HAP-1 (cell line): ENCODE measurements around the gene PRKCB.

Experiments used
- DNase-seq, 2 experiments: peaks; one replicate each; pipeline ENCODE4 v3.0.0-alpha.2; 2016 to 2020; ENCODE audit warnings: low spot score in 2 of 2
- H3K27me3 ChIP-seq: fragments of 250-450 bp; sonication (Bioruptor Pico); 2 replicates; pipeline ENCODE4 v1.5.1; 2020; ENCODE audit warnings: low read depth, mild to moderate bottlenecking, moderate library complexity
- H3K36me3 ChIP-seq: fragments of 250-450 bp; sonication (Bioruptor Pico); replicated peaks from 2 replicates; pipeline ENCODE4 v1.5.1; 2020; ENCODE audit warnings: mild to moderate bottlenecking
- H3K4me1 ChIP-seq: fragments of 250-450 bp; sonication (Bioruptor Pico); 2 replicates; pipeline ENCODE4 v1.5.1; 2020; ENCODE audit warnings: mild to moderate bottlenecking
- H3K4me3 ChIP-seq: fragments of 250-450 bp; sonication (Bioruptor Pico); 2 replicates; pipeline ENCODE4 v1.5.1; 2020; ENCODE audit warnings: mild to moderate bottlenecking, moderate library complexity
- H3K9me3 ChIP-seq: fragments of 250-450 bp; sonication (Bioruptor Pico); 2 replicates; pipeline ENCODE4 v1.5.1; 2020; ENCODE audit warnings: mild to moderate bottlenecking, moderate library complexity
- in situ Hi-C: fragments of 300-500 bp; cut with MboI; formaldehyde crosslinking; loops from 3 replicates; pipeline ENCODE4 v1.14.3; 2020; ENCODE audit warnings: low sequenced_read_pairs, inconsistent platforms, mixed read lengths

Gene PRKCB

GRCh38 chr16:23952971-23953300, 117.2 kb downstream of the PRKCB start:
- no peaks in the 10 kb centered on the region for H3K36me3 ChIP-seq
- DNase-seq: no peak
- H3K9me3 ChIP-seq: no peaks in the 10 kb centered on the region
- no peak overlapping the region for H3K4me3 ChIP-seq
- no peaks in the 10 kb centered on the region for H3K27me3 ChIP-seq
- no peaks in the 10 kb centered on the region for H3K4me1 ChIP-seq
- in situ Hi-C loops: no loop called here

DNA sequence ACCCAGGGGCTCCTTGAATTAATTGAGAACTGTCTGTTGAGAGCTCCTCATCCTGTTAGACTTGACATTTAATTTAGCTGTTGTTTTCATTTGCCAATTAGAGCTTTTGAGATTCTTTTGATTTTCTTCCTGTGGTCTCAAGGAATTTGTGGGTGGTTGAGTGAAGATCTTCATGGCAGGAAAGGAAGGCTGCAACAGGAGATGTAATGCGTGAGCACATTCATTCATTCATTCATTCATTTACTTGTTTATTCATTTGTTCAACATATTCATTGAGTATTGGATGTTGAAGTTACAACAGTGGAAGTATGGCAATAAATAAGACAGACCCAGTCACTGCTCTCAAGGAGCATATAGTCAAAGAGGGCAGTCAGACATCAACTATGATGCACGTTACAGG, 117.7 kb downstream of the PRKCB start:
- no peak for DNase-seq
- Histone ChIP-seq H3K27me3 (no peaks in the 10 kb centered on the region), H3K4me1 (no peaks in the 10 kb centered on the region), H3K4me3 (no peak overlapping the region), H3K36me3 (no peaks in the 10 kb centered on the region), H3K9me3 (no peaks in the 10 kb centered on the region)
- in situ Hi-C loops: no loop called here

DNA sequence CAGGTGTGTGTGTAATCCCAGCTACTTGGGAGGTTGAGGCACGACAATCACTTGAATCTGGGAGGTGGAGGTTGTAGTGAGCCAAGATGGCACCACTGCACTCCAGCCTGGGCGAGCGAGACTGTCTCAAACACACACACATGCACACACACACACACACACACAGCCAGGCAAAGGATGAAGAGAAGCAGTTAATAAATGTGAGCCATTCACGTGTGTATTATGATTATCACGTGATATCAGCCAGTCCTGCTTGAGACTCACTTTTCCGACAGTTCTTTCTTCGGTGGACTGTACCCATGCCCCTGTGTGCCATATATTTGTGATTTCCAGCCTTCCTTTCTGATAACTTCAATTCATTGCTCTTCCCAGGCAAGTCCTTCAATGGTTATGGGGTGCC, 119.3 kb downstream of the PRKCB start:
- no peaks in the 10 kb centered on the region for H3K36me3 ChIP-seq
- in situ Hi-C loops: no loop called here
- no peaks in the 10 kb centered on the region for H3K4me1 ChIP-seq
- H3K4me3 ChIP-seq: no peak overlapping the region
- no peaks in the 10 kb centered on the region for H3K9me3 ChIP-seq
- no peaks in the 10 kb centered on the region for H3K27me3 ChIP-seq
- no peak for DNase-seq

DNA sequence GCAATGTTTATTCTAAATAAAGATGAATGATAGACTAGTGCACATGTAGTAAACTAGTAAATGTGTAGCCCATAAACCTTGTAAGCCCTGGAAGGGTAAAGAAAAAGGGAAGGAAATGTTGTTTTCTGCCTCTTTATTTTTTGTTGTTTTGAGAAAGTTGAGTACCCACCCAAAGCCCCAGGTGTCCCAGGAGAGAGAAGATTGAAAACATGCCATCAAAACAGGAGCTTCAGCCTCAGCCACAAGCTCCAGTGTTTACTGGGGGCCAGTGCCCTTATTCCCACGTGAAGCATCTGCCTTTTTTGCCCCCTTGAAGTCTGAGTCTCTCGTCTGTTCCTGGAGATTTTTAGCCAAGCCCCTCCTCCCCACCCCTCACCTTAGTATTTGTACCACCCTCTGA, 121.5 kb downstream of the PRKCB start:
- Histone ChIP-seq H3K4me3 (no peak overlapping the region), H3K36me3 (no peaks in the 10 kb centered on the region), H3K9me3 (no peaks in the 10 kb centered on the region), H3K4me1 (no peaks in the 10 kb centered on the region), H3K27me3 (no peaks in the 10 kb centered on the region)
- in situ Hi-C loops: no loop called here
- no peak for DNase-seq

DNA sequence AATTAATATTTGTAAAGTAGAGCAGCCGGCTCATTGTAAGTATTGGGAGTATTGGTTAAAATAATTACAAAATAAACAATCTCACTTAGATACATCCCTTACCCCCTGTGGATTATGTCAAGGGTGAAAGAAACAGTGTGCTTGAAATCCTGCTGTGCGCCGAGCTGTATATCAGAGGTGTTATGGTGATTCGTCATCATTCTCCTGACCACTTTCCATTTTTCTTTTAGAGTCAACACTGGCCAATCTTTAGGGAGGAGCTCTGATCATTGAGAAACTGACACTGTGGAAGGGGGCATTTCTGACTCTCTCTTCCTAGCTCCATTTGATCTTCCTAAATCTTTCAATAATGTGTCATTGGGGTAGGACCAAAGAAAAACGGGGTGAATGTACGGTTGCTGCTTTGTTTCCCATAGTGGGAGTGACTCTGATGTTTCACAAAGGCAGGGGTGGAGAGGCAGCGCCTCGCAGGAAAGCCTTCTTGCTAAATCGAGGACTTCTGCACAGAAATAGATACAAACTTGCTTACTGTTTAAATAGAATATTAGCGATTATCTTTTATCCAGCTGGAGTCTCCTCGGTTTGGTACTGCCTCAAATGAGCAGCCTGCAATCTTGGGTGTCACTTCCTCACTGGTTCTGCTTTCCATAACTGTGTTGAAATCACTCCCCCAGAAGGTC, 123.4 kb downstream of the PRKCB start:
- DNase-seq: no peak
- no peaks in the 10 kb centered on the region for H3K36me3 ChIP-seq
- H3K4me1 ChIP-seq: no peaks in the 10 kb centered on the region
- in situ Hi-C loops: no loop called here
- no peaks in the 10 kb centered on the region for H3K27me3 ChIP-seq
- no peak overlapping the region for H3K4me3 ChIP-seq
- no peaks in the 10 kb centered on the region for H3K9me3 ChIP-seq

- H3K36me3 ChIP-seq: no peaks in the 10 kb centered on the region
- no peaks in the 10 kb centered on the region for H3K27me3 ChIP-seq
- in situ Hi-C loops: no loop called here
- H3K9me3 ChIP-seq: no peaks in the 10 kb centered on the region
- H3K4me3 ChIP-seq: no peak overlapping the region
- DNase-seq: no peak
- H3K4me1 ChIP-seq: no peaks in the 10 kb centered on the region
These were observed 123.9 kb downstream of the PRKCB start for GRCh38 chr16:23959752-23960072.

DNA sequence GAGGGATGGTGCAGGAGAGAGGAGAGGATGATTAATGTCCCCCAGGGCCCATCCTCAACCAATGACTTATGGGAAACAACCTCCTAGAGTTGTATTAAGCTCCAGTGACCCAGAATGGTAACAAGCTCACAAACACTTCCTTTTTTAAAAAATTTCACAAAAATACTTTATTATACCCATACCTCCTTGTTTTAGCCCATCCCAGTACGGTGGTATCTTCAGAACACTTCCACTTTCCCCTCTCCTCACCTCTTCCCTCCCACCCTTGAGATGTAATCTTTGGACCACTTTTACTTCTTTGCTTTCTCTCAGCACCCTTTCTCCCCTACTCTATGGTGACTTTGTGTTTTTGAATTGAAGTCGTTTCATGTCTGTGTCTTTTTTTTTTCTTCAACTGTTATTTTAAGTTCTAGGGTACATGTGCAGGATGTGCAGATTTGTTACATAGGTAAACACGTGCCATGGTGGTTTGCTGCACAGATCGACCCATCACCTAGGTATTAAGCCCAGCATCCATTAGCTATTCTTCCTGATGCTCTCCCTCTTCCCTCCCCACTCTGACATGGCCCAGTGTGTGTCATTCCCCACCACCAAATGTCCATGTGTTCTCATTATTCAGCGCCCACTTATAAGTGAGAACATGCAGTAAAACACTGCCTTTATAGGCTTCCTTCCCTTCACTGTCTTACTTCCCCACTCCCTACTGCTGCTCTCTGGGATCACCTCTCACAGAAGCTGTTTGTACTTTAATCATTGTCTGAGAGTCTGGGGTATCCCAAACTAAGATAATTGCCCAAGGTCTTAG, 124.5 kb downstream of the PRKCB start:
- in situ Hi-C loops: no loop called here
- DNase-seq: no peak

DNA sequence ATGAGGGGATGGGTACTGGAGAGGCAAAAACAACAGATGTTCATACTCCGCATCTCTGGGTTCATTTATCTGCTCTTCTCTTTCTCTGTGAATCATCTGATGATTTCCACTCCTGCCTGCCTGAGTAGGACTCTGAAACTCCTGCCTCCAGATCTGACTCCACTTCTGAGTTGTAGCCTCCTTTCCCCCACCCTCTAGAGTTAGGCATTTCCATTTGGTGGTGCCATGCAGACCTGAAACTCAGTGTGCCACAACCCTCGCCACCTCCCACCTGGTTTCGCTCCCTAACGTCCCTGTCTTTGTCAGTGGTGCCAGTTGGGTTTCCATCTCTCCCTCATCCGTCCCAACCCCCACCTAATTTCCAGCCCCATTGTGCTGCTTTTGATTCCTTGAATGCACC, 126.2 kb downstream of the PRKCB start:
- no peaks in the 10 kb centered on the region for H3K36me3 ChIP-seq
- in situ Hi-C loops: no loop called here
- H3K4me3 ChIP-seq: no peak overlapping the region
- no peak for DNase-seq
- no peaks in the 10 kb centered on the region for H3K27me3 ChIP-seq
- no peaks in the 10 kb centered on the region for H3K4me1 ChIP-seq
- H3K9me3 ChIP-seq: no peaks in the 10 kb centered on the region

More for the DNA sequence above, 124.5 kb downstream of the PRKCB start:
- no peak overlapping the region for H3K4me3 ChIP-seq
- H3K9me3 ChIP-seq: no peaks in the 10 kb centered on the region
- H3K4me1 ChIP-seq: no peaks in the 10 kb centered on the region
- no peaks in the 10 kb centered on the region for H3K36me3 ChIP-seq
- no peaks in the 10 kb centered on the region for H3K27me3 ChIP-seq

DNA sequence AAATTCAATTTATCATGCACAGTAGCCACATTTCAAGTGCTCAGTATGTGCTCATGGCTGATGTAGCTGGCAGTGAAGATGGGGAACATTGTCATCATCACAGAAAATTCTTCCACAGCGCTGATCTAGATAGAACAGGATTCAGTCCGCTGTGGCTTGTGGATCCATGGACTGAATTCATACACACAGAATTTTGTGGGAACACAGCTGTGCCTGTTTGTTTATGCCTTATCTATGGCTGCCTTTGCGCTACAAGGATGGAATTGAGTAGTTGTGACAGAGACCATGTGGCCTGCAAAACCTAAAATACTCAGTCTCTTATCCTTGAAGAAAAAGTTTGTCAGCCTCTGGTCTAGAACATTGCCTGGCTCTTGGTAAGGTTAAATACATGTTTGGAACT, 128.4 kb downstream of the PRKCB start:
- DNase-seq: no peak
- H3K4me3 ChIP-seq: no peak overlapping the region

DNA sequence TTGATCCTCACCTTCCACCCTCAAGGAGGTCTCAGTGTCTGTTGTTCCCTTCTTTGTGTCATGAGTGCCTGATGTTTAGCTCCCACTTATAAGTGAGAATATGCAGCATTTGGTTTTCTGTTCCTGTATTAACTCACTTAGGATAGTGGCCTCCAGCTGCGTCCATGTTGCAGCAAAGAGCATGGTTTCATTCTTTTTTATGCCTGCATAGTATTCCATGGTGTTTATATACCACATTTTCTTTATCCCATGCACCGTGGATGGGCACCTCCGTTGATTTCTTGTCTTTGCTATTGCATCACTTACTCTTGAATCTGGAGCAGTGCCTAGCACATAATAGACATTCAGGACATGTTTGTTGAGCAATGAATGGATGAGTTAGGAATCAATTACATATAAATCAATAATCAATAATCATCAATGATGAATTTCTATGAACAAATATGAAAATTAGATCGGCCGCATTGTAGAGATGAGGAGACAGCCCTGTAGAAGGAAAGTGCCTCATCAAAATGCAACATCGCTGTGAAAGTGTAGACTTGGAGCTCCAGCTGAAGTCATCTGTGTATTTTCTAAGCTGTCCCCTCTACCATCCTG, 129.5 kb downstream of the PRKCB start:
- H3K4me3 ChIP-seq: no peak overlapping the region
- no peaks in the 10 kb centered on the region for H3K9me3 ChIP-seq
- no peaks in the 10 kb centered on the region for H3K36me3 ChIP-seq
- H3K4me1 ChIP-seq: no peaks in the 10 kb centered on the region
- in situ Hi-C loops: no loop called here
- no peaks in the 10 kb centered on the region for H3K27me3 ChIP-seq
- DNase-seq: no peak

More for the DNA sequence above, 128.4 kb downstream of the PRKCB start:
- Histone ChIP-seq H3K36me3 (no peaks in the 10 kb centered on the region), H3K4me1 (no peaks in the 10 kb centered on the region), H3K9me3 (no peaks in the 10 kb centered on the region), H3K27me3 (no peaks in the 10 kb centered on the region)
- in situ Hi-C loops: no loop called here

- no peaks in the 10 kb centered on the region for H3K9me3 ChIP-seq
- in situ Hi-C loops: no loop called here
- H3K4me1 ChIP-seq: no peaks in the 10 kb centered on the region
- no peaks in the 10 kb centered on the region for H3K27me3 ChIP-seq
- H3K36me3 ChIP-seq: no peaks in the 10 kb centered on the region
- H3K4me3 ChIP-seq: no peak overlapping the region
- DNase-seq: no peak
These were observed 131.0 kb downstream of the PRKCB start for GRCh38 chr16:23966597-23967394.

DNA sequence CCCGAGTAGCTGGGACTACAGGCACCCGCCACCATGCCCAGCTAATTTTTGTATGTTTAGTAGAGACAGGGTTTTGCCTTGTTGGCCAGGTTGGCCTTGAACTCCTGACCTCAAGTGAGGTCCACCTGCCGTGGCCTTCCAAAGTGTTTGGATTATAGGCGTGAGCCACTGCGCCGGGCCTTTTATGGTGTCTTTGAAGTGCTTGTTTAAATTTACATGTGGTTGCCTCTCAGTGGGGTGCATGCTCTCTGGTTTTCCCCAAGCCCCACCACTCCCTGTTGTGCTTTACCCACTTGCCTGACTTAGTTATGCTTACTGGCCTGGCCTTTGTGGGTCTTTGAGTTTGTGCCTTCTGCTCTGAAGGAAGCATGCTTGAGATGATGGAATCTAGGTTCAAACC, 132.0 kb downstream of the PRKCB start:
- H3K4me3 ChIP-seq: no peak overlapping the region
- no peaks in the 10 kb centered on the region for H3K36me3 ChIP-seq
- H3K27me3 ChIP-seq: no peaks in the 10 kb centered on the region
- no peaks in the 10 kb centered on the region for H3K4me1 ChIP-seq
- in situ Hi-C loops: no loop called here
- DNase-seq: no peak
- H3K9me3 ChIP-seq: no peaks in the 10 kb centered on the region

- no peak overlapping the region for H3K4me3 ChIP-seq
- H3K9me3 ChIP-seq: no peaks in the 10 kb centered on the region
- no peaks in the 10 kb centered on the region for H3K36me3 ChIP-seq
- no peaks in the 10 kb centered on the region for H3K4me1 ChIP-seq
- DNase-seq: no peak
- in situ Hi-C loops: no loop called here
- H3K27me3 ChIP-seq: no peaks in the 10 kb centered on the region
These were observed 132.4 kb downstream of the PRKCB start for GRCh38 chr16:23968176-23968575.
